Measurements from ENCODE around the gene ZG16. TPM values are rescaled to one million over a fixed set of nuclear protein-coding genes. Genes with fewer than 3 reads are reported as not detected.

ZG16 gene
- total and polyA plus RNA-seq, 4 donors, result 0.19 to 2.8 (median 1.7) TPM

GRCh38 chr16:29811170-29811895, 33.3 kb downstream of the ZG16 start:
- under 1% methylated on average over 31 of the region's 31 CpGs for WGBS
- Histone ChIP-seq H3K9me3 (ENCODE audit: control insufficient read depth in 4 of 4, low read length in 3 of 4) (no peaks in the 10 kb centered on the region), H3K4me3 (ENCODE audit: low read depth in 1 of 3, low read length in 3 of 3) (peak overlapping the region; percentile 38 to 51 (median 46)), H3K4me1 (ENCODE audit: control insufficient read depth in 4 of 4, insufficient read depth in 4 of 4, low read length in 3 of 4) (peaks cover 18 to 55% (median 33%) of the 10 kb centered on the region in 4 donors), H3K36me3 (ENCODE audit: control insufficient read depth in 4 of 4, insufficient read depth in 3 of 4, low read depth in 1 of 4, low read length in 3 of 4) (peaks cover 2 to 10% (median 4%) of the 10 kb centered on the region in 4 donors), H3K27ac (ENCODE audit: low read depth in 1 of 2, low read length in 2 of 2) (peak overlapping the region; percentile 85 to 88), H3K9ac (ENCODE audit: low read depth in 1 of 2, low read length in 2 of 2) (peak overlapping the region in 1 of 2 donors; percentile 80), H3K27me3 (ENCODE audit: control insufficient read depth in 4 of 4, insufficient read depth in 4 of 4, low read length in 3 of 4) (no peaks in the 10 kb centered on the region)
- TF ChIP-seq GABPA (IDR thresholded peaks at IDR 0.05 in 1 of 2, conservative IDR thresholded peaks at IDR 0.05 in 1 of 2) (no peak), HNF4G (IDR thresholded peaks at IDR 0.05) (no peak), REST (IDR thresholded peaks at IDR 0.05) (peak; percentile 62), ATF3 (IDR thresholded peaks at IDR 0.05) (no peak), SP1 (IDR thresholded peaks at IDR 0.05) (peak; percentile 84), HNF4A (conservative IDR thresholded peaks at IDR 0.05) (peak; percentile 63 to 74), YY1 (IDR thresholded peaks at IDR 0.05) (peak; percentile 87), CTCF (IDR thresholded peaks at IDR 0.05; ENCODE audit: low read depth, low read length, missing input control) (no peak), FOXA2 (IDR thresholded peaks at IDR 0.05) (no peak), MAX (IDR thresholded peaks at IDR 0.05) (no peak), ZBTB33 (IDR thresholded peaks at IDR 0.05) (no peak), JUND (IDR thresholded peaks at IDR 0.05) (peak in 1 of 2 donors; percentile 50), FOXA1 (IDR thresholded peaks at IDR 0.05) (no peak), EGR1 (IDR thresholded peaks at IDR 0.05; ENCODE audit: low read depth in 2 of 2) (no peak), NR2F2 (IDR thresholded peaks at IDR 0.05) (no peak), TAF1 (conservative IDR thresholded peaks at IDR 0.05) (no peak), RXRA (IDR thresholded peaks at IDR 0.05) (peak in 1 of 2 donors; percentile 39), RAD21 (IDR thresholded peaks at IDR 0.05) (peak; percentile 18 to 60)
- DNase-seq (ENCODE audit: low spot score), result peak; percentile 87

Measured in liver (tissue), 9 donors.